WTC11 (cell line): ENCODE measurements around the gene GSG1L2. TPM values are rescaled to one million over a fixed set of nuclear protein-coding genes. Genes with fewer than 3 reads are reported as not detected.

Source experiments
- ATAC-seq: fragments of 200-7000 bp; cut with Tn5 transposase; 2 replicates; pipeline ENCODE4 v1.10.0; 2021; ENCODE audit warnings: mild to moderate bottlenecking, moderate library complexity
- CTCF ChIA-PET: fragments of 300-600 bp; sonication (Branson Sonifier 250); formaldehyde crosslinking; loops from one replicate; lab custom pipeline; 2021; ENCODE audit warnings: antibody characterized with exemption; lab: Charles Lee
- POLR2A ChIA-PET: fragments of 350-600 bp; sonication (Branson Sonifier 250); formaldehyde crosslinking; loops from one replicate; lab custom pipeline; 2021; ENCODE audit warnings: antibody characterized with exemption; lab: Charles Lee
- DNase-seq: peaks from one replicate; pipeline ENCODE4 v3.0.0; 2021; ENCODE audit warnings: low spot score
- H3K27ac Mint-ChIP-seq: 2 replicates; pipeline ENCODE4 v1.8.0; 2021; ENCODE audit warnings: mixed read lengths
- H3K27me3 Mint-ChIP-seq: 2 replicates; pipeline ENCODE4 v1.8.0; 2021; ENCODE audit warnings: low read depth, mild to moderate bottlenecking, moderate library complexity, mixed read lengths
- H3K36me3 Mint-ChIP-seq: 2 replicates; pipeline ENCODE4 v1.8.0; 2021; ENCODE audit warnings: mixed read lengths
- H3K4me1 Mint-ChIP-seq: 2 replicates; pipeline ENCODE4 v1.8.0; 2022; ENCODE audit warnings: mixed read lengths
- H3K4me3 Mint-ChIP-seq: 2 replicates; pipeline ENCODE4 v1.8.0; 2021; ENCODE audit warnings: mild to moderate bottlenecking, moderate library complexity, mixed read lengths
- H3K9me3 Mint-ChIP-seq: 2 replicates; pipeline ENCODE4 v1.8.0; 2021; ENCODE audit warnings: mixed read lengths
- ELF4 ChIP-seq: sonication (generic); formaldehyde crosslinking; IDR thresholded peaks from 2 replicates; pipeline ENCODE4 v1.8.1; 2022; ENCODE audit warnings: low read depth, mild to moderate bottlenecking, moderate library complexity, missing genetic modification reagents
- FOXK1 ChIP-seq: sonication (generic); formaldehyde crosslinking; IDR thresholded peaks from 2 replicates; pipeline ENCODE4 v1.8.0; 2022; ENCODE audit warnings: mild to moderate bottlenecking, moderate library complexity, missing genetic modification reagents
- IRF2 ChIP-seq: sonication (generic); formaldehyde crosslinking; IDR thresholded peaks from 2 replicates; pipeline ENCODE4 v1.8.0; 2022; ENCODE audit warnings: low read depth, missing genetic modification reagents, borderline replicate concordance
- JAZF1 ChIP-seq: fragments of 250-450 bp; sonication (Bioruptor Pico); IDR thresholded peaks from 2 replicates; pipeline ENCODE4 v1.9.0; 2021; ENCODE audit warnings: moderate library complexity, mild to moderate bottlenecking, inconsistent platforms
- NFE2L1 ChIP-seq: sonication (generic); formaldehyde crosslinking; IDR thresholded peaks from 2 replicates; pipeline ENCODE4 v1.8.1; 2023; ENCODE audit warnings: missing genetic modification reagents
- PRDM15 ChIP-seq: sonication (generic); formaldehyde crosslinking; IDR thresholded peaks from 2 replicates; pipeline ENCODE4 v1.8.0; 2022; ENCODE audit warnings: missing genetic modification reagents
- TCF7 ChIP-seq: sonication (generic); formaldehyde crosslinking; IDR thresholded peaks from 2 replicates; pipeline ENCODE4 v1.8.0; 2022; ENCODE audit warnings: mild to moderate bottlenecking, low read depth, missing genetic modification reagents, moderate library complexity
- ZMAT4 ChIP-seq: fragments of 250-450 bp; sonication (Bioruptor Pico); IDR thresholded peaks from 2 replicates; pipeline ENCODE4 v1.9.0; 2021; ENCODE audit warnings: mild to moderate bottlenecking
- ZNF138 ChIP-seq: sonication (generic); formaldehyde crosslinking; conservative IDR thresholded peaks from 2 replicates; pipeline ENCODE4 v1.8.1; 2022; ENCODE audit warnings: mild to moderate bottlenecking, moderate library complexity, missing genetic modification reagents
- ZNF219 ChIP-seq: sonication (generic); formaldehyde crosslinking; IDR thresholded peaks from 2 replicates; pipeline ENCODE4 v1.8.0; 2023; ENCODE audit warnings: missing genetic modification reagents, mild to moderate bottlenecking, borderline replicate concordance
- total RNA-seq: library from RNA; stranded (reverse); gene quantifications from 3 replicates; pipeline ENCODE4 v1.2.3, GENCODE V29; 2021
- TF ChIP-seq, protein P1 (sequence below): fragments of 200-600 bp; IDR thresholded peaks from 2 replicates; pipeline ENCODE4 v1.8.0; 2022; ENCODE audit warnings: antibody characterized with exemption
- TF ChIP-seq, protein P2 (sequence below): sonication (generic); formaldehyde crosslinking; IDR thresholded peaks from 2 replicates; pipeline ENCODE4 v1.8.1; 2023; ENCODE audit warnings: mild to moderate bottlenecking, moderate library complexity, missing genetic modification reagents
- TF ChIP-seq, protein P3 (sequence below): sonication (generic); formaldehyde crosslinking; IDR thresholded peaks from 2 replicates; pipeline ENCODE4 v1.8.1; 2023; ENCODE audit warnings: mild to moderate bottlenecking, missing genetic modification reagents, borderline replicate concordance
- TF ChIP-seq, protein P4 (sequence below): sonication (generic); formaldehyde crosslinking; IDR thresholded peaks from 2 replicates; pipeline ENCODE4 v1.8.1; 2022; ENCODE audit warnings: mild to moderate bottlenecking, moderate library complexity, missing genetic modification reagents

The GSG1L2 gene
- total RNA-seq, 1 experiment from 2014 or later = not detected

DNA sequence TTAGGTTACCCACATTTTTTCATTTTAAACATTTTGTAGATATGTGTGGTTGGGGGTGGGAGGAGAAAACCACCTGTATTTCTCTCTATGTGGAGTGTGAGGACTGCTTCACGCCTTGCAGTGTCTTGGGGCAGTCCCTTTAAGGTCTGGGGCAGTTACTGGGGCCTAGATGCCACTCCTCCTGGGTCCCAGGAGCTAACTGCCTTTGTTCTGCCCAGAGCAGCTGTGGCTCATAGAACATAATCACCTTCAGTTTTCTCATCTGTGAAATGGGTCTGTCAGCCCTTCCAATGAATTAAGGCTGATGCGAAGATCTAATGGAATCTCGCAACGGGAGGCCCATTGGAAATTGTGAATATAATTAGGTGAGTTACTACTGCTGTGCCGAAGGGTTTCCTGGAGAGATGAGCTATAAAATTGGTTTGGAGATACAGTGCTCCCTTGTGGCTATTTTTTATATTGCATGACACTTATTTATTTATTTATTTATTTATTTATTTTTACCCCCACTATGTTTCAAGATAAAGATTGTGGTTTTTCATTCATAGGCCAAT, 53.4 kb downstream of the GSG1L2 start:
- TF ChIP-seq, protein P1, sequence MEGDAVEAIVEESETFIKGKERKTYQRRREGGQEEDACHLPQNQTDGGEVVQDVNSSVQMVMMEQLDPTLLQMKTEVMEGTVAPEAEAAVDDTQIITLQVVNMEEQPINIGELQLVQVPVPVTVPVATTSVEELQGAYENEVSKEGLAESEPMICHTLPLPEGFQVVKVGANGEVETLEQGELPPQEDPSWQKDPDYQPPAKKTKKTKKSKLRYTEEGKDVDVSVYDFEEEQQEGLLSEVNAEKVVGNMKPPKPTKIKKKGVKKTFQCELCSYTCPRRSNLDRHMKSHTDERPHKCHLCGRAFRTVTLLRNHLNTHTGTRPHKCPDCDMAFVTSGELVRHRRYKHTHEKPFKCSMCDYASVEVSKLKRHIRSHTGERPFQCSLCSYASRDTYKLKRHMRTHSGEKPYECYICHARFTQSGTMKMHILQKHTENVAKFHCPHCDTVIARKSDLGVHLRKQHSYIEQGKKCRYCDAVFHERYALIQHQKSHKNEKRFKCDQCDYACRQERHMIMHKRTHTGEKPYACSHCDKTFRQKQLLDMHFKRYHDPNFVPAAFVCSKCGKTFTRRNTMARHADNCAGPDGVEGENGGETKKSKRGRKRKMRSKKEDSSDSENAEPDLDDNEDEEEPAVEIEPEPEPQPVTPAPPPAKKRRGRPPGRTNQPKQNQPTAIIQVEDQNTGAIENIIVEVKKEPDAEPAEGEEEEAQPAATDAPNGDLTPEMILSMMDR = peak; percentile 67
- TF ChIP-seq ZNF219 (CRISPR knock-in tag) (no peak), TCF7 (no peak), ZNF138 (CRISPR knock-in tag) (no peak)
- ChIA-PET CTCF (interaction anchor here (0.6 to 1.9 kb wide), 47 partner anchors 8 to 718 kb away, joined by 3 to 31 read pairs (median 4); partner anchors contain the start of genes CFAP52, DHRS7C and STX8), POLR2A (no interaction called here)
- Mint-ChIP-seq H3K9me3 (no peaks in the 10 kb centered on the region), H3K27me3 (peaks cover 4% of the 10 kb centered on the region; the same call in 1 of the 2 replicates), H3K36me3 (no peaks in the 10 kb centered on the region), H3K27ac (no peak overlapping the region), H3K4me3 (no peak overlapping the region), H3K4me1 (no peaks in the 10 kb centered on the region)
- ATAC-seq (no peak), DNase-seq (no peak)

- CTCF ChIA-PET = interaction anchor here (0.9 to 1.6 kb wide), 3 partner anchors 32 to 176 kb away, joined by 3 to 4 read pairs (median 4); no protein-coding TSS in a partner anchor
- H3K4me3 Mint-ChIP-seq = no peak overlapping the region
- no peak for DNase-seq
- TF ChIP-seq ZNF219 (CRISPR knock-in tag) = no peak
- TF ChIP-seq, protein P2, sequence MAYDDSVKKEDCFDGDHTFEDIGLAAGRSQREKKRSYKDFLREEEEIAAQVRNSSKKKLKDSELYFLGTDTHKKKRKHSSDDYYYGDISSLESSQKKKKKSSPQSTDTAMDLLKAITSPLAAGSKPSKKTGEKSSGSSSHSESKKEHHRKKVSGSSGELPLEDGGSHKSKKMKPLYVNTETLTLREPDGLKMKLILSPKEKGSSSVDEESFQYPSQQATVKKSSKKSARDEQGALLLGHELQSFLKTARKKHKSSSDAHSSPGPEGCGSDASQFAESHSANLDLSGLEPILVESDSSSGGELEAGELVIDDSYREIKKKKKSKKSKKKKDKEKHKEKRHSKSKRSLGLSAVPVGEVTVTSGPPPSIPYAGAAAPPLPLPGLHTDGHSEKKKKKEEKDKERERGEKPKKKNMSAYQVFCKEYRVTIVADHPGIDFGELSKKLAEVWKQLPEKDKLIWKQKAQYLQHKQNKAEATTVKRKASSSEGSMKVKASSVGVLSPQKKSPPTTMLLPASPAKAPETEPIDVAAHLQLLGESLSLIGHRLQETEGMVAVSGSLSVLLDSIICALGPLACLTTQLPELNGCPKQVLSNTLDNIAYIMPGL (CRISPR knock-in tag) = no peak
- no peak for TF ChIP-seq ZMAT4 (CRISPR knock-in tag)
- TF ChIP-seq NFE2L1 = no peak
- no peak for TF ChIP-seq PRDM15 (CRISPR knock-in tag)
- TF ChIP-seq ELF4 (CRISPR knock-in tag) = no peak
- no peak for TF ChIP-seq IRF2 (CRISPR knock-in tag)
- TF ChIP-seq JAZF1 (CRISPR knock-in tag) = no peak
- no peak overlapping the region for H3K27ac Mint-ChIP-seq
- H3K9me3 Mint-ChIP-seq = no peaks in the 10 kb centered on the region
- POLR2A ChIA-PET = no interaction called here
- peaks cover 4% of the 10 kb centered on the region; the same call in 1 of the 2 replicates for H3K27me3 Mint-ChIP-seq
- no peak for ATAC-seq
- H3K4me1 Mint-ChIP-seq = no peaks in the 10 kb centered on the region
- no peaks in the 10 kb centered on the region for H3K36me3 Mint-ChIP-seq
Measured at GRCh38 chr17:9767432-9767991, 54.4 kb downstream of the GSG1L2 start.

DNA sequence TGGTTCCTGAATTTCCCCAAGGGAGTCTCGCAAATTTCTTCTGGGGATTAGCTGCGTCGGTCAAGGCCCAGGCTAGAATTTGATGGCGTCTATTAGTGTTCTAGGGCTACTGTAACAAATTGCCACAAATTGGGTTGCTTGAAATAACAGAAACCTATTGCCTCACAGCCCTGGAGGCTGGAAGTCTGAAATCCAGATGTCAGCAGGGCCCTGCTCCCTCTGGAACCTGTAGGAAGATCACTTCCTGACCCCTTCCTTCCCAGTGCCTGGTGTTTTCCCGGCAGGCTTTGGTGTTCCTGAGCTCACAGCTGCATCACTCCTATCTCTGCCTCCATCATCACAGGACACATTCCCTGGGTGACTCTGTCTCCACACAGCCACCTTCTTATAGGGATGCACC, 54.9 kb downstream of the GSG1L2 start:
- CTCF ChIA-PET = no interaction called here
- TF ChIP-seq ZNF219 (CRISPR knock-in tag) (no peak), FOXK1 (no peak), ZMAT4 (CRISPR knock-in tag) (no peak)
- TF ChIP-seq, protein P3, sequence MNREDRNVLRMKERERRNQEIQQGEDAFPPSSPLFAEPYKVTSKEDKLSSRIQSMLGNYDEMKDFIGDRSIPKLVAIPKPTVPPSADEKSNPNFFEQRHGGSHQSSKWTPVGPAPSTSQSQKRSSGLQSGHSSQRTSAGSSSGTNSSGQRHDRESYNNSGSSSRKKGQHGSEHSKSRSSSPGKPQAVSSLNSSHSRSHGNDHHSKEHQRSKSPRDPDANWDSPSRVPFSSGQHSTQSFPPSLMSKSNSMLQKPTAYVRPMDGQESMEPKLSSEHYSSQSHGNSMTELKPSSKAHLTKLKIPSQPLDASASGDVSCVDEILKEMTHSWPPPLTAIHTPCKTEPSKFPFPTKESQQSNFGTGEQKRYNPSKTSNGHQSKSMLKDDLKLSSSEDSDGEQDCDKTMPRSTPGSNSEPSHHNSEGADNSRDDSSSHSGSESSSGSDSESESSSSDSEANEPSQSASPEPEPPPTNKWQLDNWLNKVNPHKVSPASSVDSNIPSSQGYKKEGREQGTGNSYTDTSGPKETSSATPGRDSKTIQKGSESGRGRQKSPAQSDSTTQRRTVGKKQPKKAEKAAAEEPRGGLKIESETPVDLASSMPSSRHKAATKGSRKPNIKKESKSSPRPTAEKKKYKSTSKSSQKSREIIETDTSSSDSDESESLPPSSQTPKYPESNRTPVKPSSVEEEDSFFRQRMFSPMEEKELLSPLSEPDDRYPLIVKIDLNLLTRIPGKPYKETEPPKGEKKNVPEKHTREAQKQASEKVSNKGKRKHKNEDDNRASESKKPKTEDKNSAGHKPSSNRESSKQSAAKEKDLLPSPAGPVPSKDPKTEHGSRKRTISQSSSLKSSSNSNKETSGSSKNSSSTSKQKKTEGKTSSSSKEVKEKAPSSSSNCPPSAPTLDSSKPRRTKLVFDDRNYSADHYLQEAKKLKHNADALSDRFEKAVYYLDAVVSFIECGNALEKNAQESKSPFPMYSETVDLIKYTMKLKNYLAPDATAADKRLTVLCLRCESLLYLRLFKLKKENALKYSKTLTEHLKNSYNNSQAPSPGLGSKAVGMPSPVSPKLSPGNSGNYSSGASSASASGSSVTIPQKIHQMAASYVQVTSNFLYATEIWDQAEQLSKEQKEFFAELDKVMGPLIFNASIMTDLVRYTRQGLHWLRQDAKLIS (CRISPR knock-in tag) = no peak
- TF ChIP-seq, protein P4, sequence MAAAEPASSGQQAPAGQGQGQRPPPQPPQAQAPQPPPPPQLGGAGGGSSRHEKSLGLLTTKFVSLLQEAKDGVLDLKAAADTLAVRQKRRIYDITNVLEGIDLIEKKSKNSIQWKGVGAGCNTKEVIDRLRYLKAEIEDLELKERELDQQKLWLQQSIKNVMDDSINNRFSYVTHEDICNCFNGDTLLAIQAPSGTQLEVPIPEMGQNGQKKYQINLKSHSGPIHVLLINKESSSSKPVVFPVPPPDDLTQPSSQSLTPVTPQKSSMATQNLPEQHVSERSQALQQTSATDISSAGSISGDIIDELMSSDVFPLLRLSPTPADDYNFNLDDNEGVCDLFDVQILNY = no peak

More for the DNA sequence above, 54.9 kb downstream of the GSG1L2 start:
- H3K4me3 Mint-ChIP-seq = no peak overlapping the region
- POLR2A ChIA-PET = no interaction called here
- H3K4me1 Mint-ChIP-seq = no peaks in the 10 kb centered on the region
- DNase-seq = no peak
- H3K27me3 Mint-ChIP-seq = peaks cover 4% of the 10 kb centered on the region; the same call in 1 of the 2 replicates
- no peaks in the 10 kb centered on the region for H3K36me3 Mint-ChIP-seq
- no peak overlapping the region for H3K27ac Mint-ChIP-seq
- H3K9me3 Mint-ChIP-seq = no peaks in the 10 kb centered on the region
- ATAC-seq = no peak
